ENCODE data around the gene TK2.

The TK2 gene

DNA sequence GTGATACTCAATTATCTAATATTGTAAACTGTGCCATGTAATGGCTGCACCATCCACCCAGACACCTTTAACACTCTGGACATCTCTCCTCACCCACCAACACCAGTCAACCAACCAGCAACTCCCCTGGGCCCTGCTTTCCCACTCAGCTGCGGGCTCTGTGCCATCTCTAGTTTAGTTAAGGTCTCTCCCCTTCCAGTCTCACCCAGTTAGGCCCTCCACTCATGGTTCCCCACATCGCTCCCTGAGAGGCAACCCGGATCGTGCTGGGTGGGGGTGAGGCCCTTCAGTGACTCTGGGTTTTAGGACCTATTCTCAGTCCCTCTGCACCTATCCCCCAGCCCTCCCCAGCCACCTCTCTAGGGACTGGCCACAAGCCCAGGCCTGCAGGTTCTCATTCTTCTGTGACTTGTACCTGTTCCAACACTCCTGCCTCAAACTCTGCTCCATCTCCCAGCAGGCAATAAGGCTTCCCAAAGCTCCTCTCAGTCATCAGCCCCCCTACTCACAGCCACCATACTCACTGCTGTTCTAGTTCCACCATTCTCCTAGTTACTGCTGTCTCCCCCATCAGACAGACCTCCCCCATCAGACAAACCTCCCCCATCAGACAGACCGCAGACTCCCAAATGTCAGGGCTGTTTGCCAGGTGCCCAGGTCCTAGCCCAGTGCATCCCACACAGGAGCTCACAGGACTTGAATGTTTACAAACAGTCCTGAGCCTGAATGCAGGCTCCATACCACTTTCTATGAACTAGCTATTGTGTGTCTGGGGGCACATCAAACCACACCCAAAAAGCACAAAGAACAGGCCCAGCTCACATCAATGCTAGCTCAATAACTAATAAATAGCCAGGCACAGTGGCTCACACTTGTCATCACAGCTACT lies 2.6 kb downstream of the TK2 start:
- FAIRE-seq = no peak
- TF ChIP-seq POLR2A (IDR thresholded peaks at IDR 0.05; ENCODE audit: low read depth, low read length) = no peak
- no peak for DNase-seq (ENCODE audit: insufficient read length, low spot score)

DNA sequence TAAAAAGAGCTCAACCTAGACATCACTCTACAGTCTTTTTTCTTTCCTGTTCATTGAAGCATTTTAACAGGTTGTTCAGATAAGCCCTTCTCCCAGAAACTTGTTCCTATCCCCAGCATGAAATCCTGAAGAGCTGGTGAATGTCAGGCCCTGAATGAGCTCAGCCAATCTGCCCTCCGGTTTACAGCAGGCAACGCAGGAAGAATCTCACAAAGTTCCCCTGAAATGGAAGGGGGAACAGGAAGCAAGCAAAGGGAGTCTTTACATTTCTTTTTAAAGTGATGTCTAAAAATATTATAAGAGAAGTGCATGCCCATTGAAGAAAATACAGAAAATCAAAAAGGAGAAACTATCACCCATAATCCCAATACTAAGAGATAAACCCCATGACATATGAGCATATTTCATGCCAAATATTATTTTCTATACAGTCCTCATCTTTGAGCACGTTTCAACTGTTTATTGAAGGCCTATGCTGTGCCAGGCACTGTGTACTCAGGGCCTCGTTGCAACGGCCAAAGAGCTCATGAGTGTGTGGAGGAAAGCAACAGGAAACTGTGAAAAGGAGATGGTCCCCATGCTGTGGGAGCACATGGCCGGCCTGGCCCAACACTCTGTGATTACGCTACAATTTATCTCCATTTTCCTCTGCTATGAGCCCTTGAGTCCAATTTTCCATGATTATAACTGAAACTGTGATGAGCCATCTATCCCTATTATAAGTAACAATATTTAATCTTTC lies 5.7 kb downstream of the TK2 start:
- no peak for TF ChIP-seq POLR2A (IDR thresholded peaks at IDR 0.05; ENCODE audit: low read depth, low read length)
- FAIRE-seq = no peak
- DNase-seq (ENCODE audit: insufficient read length, low spot score) = no peak

DNA sequence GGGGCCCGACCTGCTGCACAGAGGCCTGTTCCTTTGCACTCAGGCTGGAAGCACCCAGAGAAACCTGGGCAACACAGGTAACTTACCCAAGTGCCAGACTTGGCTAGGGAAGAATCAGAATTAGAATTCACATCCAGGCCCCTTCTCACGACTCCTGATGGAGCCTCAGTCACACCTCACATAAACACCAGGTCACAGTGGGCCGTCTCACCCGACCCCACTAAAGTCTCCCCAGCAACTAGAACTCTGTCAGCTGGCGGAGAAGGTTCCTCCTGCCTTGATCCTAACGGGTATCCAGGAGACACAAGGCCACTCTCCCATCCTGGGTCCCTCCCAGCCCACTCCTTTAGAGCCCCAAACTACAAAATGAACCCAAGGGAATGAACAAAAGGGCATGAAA lies 6.4 kb downstream of the TK2 start:
- no peak for TF ChIP-seq POLR2A (IDR thresholded peaks at IDR 0.05; ENCODE audit: low read depth, low read length)
- FAIRE-seq = no peak
- DNase-seq (ENCODE audit: insufficient read length, low spot score) = no peak

DNA sequence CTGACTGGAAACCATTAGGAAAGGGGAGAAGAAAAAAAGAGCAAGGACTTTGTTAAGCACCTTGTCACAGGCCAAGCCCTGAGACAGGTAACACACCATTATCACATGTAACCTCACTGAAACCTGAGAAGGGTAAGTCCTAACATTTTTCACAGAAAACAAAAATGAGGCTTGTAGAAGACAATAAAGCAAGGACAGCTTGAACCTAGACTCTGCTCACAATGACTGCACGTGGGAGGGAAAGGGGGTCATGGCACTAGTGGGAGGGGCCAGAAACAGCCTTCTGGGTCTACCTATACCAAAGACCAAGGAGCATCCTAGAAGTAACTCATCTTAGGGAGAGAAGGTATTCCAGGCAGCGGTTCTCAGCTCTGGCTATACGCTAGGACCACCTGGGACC lies 7.5 kb downstream of the TK2 start:
- no peak for DNase-seq (ENCODE audit: insufficient read length, low spot score)
- FAIRE-seq = no peak

DNA sequence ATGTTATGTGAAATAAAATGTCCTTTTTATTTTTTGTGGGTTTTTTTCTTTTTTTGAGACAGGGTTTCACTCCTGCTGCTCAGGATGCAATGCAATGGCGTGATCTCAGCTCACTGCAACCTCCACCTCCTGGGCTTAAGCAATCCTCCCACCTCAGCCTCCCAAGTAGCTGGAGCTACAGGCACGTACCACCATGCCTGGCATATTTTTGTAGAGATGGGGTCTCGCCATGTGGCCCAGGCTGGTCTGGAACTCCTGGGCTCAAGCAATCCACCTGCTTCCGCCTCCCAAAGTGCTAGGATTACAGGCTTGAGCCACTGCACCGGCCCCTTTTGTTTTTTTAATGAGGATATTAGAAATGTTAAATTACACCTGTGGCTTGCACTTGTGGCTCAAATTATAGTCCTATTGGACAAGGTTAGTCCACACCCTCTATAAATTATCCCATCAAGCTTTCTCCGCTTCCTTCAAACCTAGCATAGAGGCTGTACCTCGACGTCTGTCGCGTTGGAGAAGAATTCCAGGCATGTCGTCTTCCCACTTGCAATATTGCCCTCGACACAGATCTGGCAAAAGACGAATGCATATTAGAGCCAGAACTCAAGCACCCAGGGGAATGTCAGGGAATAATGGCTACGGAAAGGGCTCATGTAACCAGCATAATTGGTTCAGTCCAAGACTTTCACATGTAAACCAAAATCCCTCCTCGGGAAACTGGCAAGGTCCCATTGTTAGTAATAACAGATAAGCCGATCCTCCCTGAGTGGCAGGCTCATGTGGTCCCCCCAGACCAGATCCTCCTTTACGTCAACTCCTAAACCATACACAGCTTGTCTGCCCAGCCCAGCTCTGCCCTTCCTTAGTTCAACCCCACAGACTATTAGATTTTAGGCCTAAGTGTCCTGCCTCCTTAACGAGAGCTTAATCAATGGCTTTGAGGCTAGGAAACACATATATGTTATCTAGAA lies 8.2 kb downstream of the TK2 start:
- no peak for FAIRE-seq
- no peak for DNase-seq (ENCODE audit: insufficient read length, low spot score)
- no peak for TF ChIP-seq POLR2A (IDR thresholded peaks at IDR 0.05; ENCODE audit: low read depth, low read length)

More for the DNA sequence above, 7.5 kb downstream of the TK2 start:
- no peak for TF ChIP-seq POLR2A (IDR thresholded peaks at IDR 0.05; ENCODE audit: low read depth, low read length)

DNA sequence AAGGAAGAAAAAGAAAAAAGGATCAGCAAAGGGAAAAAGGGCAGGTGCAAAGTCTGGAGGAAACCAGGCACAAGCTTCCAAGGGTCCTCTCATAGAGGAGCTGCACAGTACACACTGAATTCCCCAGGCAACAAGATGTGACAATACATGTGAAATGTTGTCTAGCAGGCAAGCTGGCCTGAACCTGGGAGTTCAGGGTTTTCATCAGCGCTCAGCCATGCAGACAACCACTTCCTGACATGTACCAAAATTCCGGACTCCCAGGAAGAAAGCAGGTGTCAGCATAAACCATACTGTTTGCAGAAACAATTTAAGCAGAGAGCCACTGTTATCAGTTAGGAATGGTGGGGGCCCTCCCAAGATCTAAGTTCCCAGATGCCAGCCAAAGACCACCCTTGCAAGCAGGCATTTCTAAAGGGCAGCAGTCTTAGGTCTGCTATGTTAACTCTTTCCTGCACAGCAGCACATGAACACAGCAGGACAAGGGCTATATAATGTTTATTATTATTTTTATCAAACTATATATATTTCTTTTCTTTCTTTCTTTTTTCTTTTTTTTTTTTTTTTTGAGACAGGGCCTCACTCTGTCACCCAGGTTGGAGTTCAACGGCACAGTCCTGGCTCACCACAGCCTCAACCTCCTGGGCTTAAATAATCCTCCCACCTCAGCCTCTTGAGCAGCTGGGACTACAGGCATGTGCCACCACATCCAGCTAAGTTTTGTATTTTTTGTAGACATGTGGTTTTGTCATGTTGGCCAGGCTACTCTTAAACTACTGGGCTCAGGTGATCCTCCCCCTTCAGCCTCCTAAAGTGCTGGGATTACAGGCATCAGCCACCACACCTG lies 10.1 kb downstream of the TK2 start:
- no peak for TF ChIP-seq POLR2A (IDR thresholded peaks at IDR 0.05; ENCODE audit: low read depth, low read length)
- FAIRE-seq (no peak), DNase-seq (ENCODE audit: insufficient read length, low spot score) (no peak)

DNA sequence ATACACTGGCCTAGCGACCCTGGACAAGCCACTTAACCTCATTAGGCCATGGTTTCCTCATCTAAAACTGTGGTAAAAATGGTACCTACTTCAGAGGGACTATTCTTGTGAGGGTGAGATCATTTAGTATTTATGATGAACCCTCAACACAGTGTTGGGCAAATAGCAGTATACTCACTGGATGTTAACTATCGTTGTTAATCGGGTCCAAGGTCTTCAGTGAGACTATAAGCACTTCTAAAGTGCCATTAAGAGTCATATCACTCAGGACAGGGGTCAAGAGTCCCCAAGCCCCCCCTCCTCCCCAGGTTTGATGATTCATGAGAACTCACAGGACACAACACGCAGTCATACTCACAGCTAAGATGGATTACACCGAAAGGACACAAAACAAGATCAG lies 11.0 kb downstream of the TK2 start:
- FAIRE-seq = no peak
- no peak for TF ChIP-seq POLR2A (IDR thresholded peaks at IDR 0.05; ENCODE audit: low read depth, low read length)

DNA sequence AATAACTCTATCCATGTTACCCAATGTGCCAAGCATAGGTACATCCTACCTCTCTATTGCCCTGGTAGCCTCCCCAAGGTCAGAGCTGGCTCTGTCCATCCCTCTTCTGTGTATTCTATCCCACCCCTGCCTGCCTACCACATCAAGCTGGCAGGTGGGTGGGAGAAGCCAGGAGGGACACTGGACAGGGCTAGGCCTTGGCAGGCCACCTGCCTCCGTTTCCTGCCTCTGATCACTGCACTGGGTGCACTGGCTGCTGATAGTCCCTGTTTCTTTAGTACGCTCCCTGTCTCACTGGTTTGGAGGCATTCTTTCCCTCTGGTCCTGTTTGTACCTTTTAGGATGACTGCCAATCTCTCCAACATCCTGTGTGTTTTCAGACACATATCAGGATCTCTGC lies 12.7 kb downstream of the TK2 start:
- FAIRE-seq = no peak

More for the DNA sequence above, 11.0 kb downstream of the TK2 start:
- no peak for DNase-seq (ENCODE audit: insufficient read length, low spot score)

DNA sequence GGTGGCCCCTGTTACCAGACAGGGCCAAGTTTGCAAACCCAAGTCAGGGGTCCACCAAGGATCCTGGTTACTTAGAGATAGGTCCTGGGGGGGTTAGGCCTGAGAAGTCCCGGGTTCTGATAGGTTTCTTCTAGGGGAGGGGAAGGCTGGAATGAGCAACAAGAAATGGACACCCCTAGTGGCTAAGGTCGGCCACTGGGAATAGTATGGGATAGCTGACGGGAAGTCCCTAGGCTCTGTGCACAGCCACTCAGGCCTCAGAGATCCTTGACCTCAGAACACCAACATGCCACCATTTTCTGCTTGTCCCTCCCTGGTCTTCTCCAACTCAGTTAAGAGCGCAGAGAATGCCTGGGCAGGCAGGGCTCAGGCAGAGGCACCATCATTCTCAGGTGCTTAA lies 13.4 kb downstream of the TK2 start:
- DNase-seq (ENCODE audit: insufficient read length, low spot score) = no peak
- no peak for FAIRE-seq
- no peak for TF ChIP-seq POLR2A (IDR thresholded peaks at IDR 0.05; ENCODE audit: low read depth, low read length)

More for the DNA sequence above, 12.7 kb downstream of the TK2 start:
- no peak for DNase-seq (ENCODE audit: insufficient read length, low spot score)
- TF ChIP-seq POLR2A (IDR thresholded peaks at IDR 0.05; ENCODE audit: low read depth, low read length) = no peak

DNA sequence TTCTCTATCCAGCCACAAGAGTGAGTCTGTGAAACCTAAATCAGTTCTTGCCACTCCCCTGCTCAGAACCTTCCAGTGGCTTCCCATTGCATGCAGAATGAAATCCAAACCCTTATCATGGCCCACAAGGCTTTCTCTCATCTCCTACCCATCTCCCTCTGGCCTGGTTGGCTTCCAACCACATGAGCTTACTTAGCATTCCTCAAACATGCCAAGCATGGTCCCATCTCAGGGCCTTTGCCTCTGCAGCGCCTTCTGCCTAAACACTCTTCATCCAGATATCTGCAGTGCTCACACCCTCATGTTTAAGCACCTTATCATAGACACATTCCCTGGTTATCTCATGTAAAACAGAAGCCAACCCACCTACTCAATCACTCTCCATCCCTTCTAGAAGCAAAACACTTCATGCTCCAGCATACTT lies 15.5 kb downstream of the TK2 start:
- FAIRE-seq (no peak), DNase-seq (ENCODE audit: insufficient read length, low spot score) (no peak)
- TF ChIP-seq POLR2A (IDR thresholded peaks at IDR 0.05; ENCODE audit: low read depth, low read length) = no peak

DNA sequence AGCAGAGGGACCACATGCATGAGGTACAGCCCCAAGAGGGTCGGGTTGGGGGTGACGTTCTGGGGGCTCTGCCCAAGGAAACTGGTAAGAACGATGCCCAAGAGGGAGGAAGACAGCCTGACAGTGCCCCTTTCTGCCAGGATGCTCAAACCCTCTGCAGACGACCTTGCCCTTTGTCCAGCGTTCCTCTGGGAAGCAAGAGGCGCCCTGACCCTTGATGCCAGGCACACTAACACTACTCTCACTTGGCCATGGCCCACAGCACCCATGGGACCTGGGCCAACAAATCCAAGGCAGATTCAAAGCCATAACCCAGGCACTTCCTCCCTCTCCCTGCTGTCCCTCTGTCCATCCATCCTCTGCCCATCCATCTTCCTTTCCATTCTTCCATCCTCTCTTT lies 20.4 kb downstream of the TK2 start:
- TF ChIP-seq POLR2A (IDR thresholded peaks at IDR 0.05; ENCODE audit: low read depth, low read length) = no peak
- FAIRE-seq (no peak), DNase-seq (ENCODE audit: insufficient read length, low spot score) (no peak)

DNA sequence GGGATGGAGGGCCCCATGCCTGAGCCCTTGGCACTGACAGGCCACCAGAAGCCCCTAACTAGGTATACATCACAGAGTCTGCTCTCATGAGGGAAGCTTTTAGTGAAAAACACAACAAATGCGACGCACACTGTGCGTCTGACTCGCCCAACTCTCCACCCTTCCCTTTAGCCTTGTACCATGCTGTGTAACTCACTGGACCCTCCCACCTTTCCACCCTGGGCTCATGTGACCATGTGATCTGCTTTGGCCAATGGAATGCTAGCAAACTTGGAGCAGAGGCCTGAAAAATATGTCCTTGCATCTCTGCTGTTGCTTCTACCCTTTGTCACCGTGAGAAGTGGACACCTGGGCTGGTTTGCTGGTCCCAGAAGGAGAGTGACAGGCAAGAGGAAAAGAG lies 21.6 kb downstream of the TK2 start:
- TF ChIP-seq POLR2A (IDR thresholded peaks at IDR 0.05; ENCODE audit: low read depth, low read length) = no peak

More for the DNA sequence above, 21.6 kb downstream of the TK2 start:
- FAIRE-seq (no peak), DNase-seq (ENCODE audit: insufficient read length, low spot score) (no peak)
